Fibroblast of villous mesenchyme (primary cell): ENCODE data around the gene ELOVL7. TPM values are rescaled to one million over a fixed set of nuclear protein-coding genes. Genes with fewer than 3 reads are reported as not detected.

Experiments used
- DNase-seq: peaks from one replicate; pipeline ENCODE4 v3.0.0-alpha.2; 2010; ENCODE audit warnings: low read depth
- H3K4me3 ChIP-seq: 2 replicates; pipeline ENCODE4 v1.5.1; 2011; ENCODE audit warnings: low read depth, mild to moderate bottlenecking, low read length
- CTCF ChIP-seq: IDR thresholded peaks from 2 replicates; pipeline ENCODE4 v1.5.1; 2012; ENCODE audit warnings: low read depth, mild to moderate bottlenecking, low read length; ENCODE audit not compliant: insufficient read depth
- total RNA-seq: library from RNA; depleted of rRNA; stranded (reverse); fragments of >200 nt; gene quantifications from 2 replicates; pipeline ENCODE4 v1.2.3, GENCODE V29; 2012

The ELOVL7 gene
- under 0.01 TPM in 1 of 2 replicates, not detected in the other for total RNA-seq

GRCh38 chr5:60843936-60844905 lies at the start of gene ELOVL7:
Gene ELOVL7 (minus strand): TSS chr5:60844269. CDS start chr5:60787397, 56,872 bp downstream.
- TF ChIP-seq CTCF, result peak; percentile 34
- DNase-seq, result peak; percentile 17
- H3K4me3 ChIP-seq, result peak within 1 kb of the TSS; percentile 64

GRCh38 chr5:60893521-60893920 lies 49.5 kb upstream of the ELOVL7 start:
- no peak overlapping the region for H3K4me3 ChIP-seq
- DNase-seq, result no peak
- TF ChIP-seq CTCF, result no peak

GRCh38 chr5:60891667-60892066 lies 47.6 kb upstream of the ELOVL7 start:
- no peak for DNase-seq
- no peak overlapping the region for H3K4me3 ChIP-seq
- TF ChIP-seq CTCF, result no peak

GRCh38 chr5:60888359-60889061 lies 44.4 kb upstream of the ELOVL7 start:
- DNase-seq, result no peak
- no peak for TF ChIP-seq CTCF
- H3K4me3 ChIP-seq, result no peak overlapping the region

- no peak for TF ChIP-seq CTCF
- H3K4me3 ChIP-seq, result no peak overlapping the region
- DNase-seq, result no peak
These were observed 43.7 kb upstream of the ELOVL7 start for GRCh38 chr5:60887746-60888145.

GRCh38 chr5:60887096-60887495 lies 43.0 kb upstream of the ELOVL7 start:
- DNase-seq, result no peak
- H3K4me3 ChIP-seq, result no peak overlapping the region
- no peak for TF ChIP-seq CTCF
